Suprapubic skin (tissue), 4 donors: ENCODE data around the gene CLASP1.

Source experiments
- POLR2A ChIP-seq, 2 donors: fragments of 450-650 bp; IDR thresholded peaks; one replicate each; pipeline ENCODE4 v1.6.1; 2017; ENCODE audit warnings: antibody characterized with exemption in 2 of 2, mild to moderate bottlenecking in 2 of 2, moderate library complexity in 2 of 2
- POLR2AphosphoS5 ChIP-seq, 3 donors: sonication (generic); formaldehyde crosslinking; IDR thresholded peaks; one replicate each; pipeline ENCODE4 v1.6.1; 2017; ENCODE audit warnings: antibody characterized with exemption in 3 of 3

GRCh38 chr2:121491518-121491917, 157.7 kb downstream of the CLASP1 start:
- TF ChIP-seq POLR2A (IDR thresholded peaks at IDR 0.05): no peak
- no peak for TF ChIP-seq POLR2AphosphoS5 (IDR thresholded peaks at IDR 0.05)
